HG03432 (cell line): Measurements from ENCODE around the gene HIC2.
A peak's percentile ranks its signal among the peaks of the same experiment; 100 is the strongest.
"Not testable (repeated sequence)": the region's sequence is repeated elsewhere in the genome, so short reads cannot be mapped to it uniquely, and the experiment has no call there.

ENCODE experiments used
- ATAC-seq: cut with Tn5 transposase; IDR thresholded peaks from one replicate; pipeline ENCODE4 v1.9.1; 2021; ENCODE audit warnings: mild to moderate bottlenecking, moderate library complexity; ENCODE audit not compliant: unreplicated experiment

The HIC2 gene

GRCh38 chr22:21449531-21450319 is 32.6 kb downstream of the HIC2 start:
- ATAC-seq = no peak

DNA sequence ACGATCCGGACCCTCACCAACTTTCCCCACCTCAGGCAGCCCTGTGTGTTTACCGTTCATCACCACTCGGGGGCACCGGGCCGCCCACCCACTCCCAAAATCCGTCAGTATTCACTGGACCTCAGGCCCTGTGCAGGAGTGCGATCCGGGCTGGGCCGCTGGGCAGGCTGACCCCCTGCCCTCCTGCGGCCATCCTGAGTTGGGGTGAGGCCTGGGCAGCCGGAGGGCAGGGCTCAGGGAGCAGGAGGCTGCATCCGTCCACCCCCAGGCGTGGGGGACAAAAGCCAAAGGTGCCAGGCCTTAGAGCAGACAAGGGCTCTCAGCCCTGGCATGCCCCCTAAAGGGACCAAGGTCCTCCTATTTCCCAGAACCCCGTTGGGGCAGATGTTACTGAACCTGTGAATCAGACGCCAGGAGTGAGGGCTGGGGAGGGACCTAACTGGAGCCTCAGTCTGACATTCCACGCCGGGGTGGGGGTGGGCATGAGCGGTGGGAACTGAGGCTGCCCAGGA is 33.2 kb downstream of the HIC2 start:
- ATAC-seq = no peak

DNA sequence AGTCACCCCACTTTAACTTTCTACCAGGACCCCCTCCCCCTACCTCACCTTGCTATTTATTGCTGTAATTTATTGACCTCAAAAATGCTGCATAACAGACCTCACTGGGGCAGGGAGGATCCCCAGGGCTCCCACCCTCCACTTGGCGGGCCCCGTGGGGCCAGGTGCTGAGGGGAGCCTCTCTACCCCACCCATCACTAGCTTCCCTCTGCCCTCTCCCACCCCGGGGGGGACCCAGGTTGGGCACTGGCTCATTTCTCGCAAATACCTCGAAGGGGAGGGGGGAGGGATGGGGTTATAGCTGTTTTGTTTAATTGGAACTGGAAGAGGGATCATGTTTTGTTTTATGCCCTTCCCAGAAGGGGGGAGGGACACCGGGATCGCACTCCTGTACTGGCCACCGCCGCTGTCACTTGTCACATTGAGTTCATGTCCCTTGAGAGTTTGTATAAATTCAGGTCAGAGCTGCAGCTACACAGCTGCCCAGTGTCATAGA is 33.7 kb downstream of the HIC2 start:
- no peak for ATAC-seq

DNA sequence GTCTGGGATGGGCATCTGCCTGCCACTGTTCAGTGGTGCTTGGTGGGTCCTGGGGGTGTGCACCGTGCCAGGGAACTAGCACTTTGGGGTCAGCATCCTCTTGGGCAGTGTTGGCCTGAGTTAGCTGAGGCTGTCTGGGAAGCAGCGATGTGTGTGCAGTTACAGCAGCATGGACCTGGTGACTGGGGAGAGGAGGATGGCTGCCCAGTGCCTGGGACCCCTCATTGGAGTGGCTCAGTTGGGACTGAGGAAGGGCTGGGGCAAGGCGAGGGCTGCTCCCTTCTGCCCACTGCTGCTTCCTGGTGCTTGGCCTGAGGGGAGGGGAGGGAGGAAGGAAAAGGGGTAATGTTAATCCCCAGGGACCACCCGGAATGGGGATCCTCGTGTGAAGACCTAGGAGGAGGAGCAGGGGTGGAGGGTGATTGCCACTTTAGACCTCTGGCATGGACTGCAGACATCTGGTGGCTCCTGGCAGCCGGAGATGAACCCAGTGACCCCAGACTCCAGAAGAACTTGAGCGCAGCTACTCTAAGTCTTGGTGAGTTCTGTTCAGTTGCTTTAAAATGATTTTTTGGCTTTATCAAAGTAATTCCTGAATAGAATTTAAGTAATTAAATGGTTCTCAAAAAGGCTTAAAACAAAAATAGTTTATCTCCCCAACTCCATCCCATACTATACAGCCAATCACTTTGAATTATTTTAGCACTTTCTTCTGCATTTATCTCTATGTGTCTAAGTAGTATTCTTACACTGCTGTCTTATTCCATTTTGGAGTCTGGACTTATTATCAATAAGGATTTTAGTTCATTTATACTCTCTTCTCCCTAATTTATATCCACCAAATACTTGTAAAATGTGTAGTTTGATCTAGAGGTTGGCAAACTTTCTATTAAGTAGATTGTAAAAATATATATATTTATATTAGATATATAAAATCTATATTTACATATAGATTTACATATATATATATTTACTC is 34.7 kb downstream of the HIC2 start:
- ATAC-seq = no peak

- ATAC-seq = not testable (repeated sequence)
Observed at GRCh38 chr22:21452666-21453065, 35.5 kb downstream of the HIC2 start.

- not testable (repeated sequence) for ATAC-seq
Observed at GRCh38 chr22:21454998-21455333, 37.8 kb downstream of the HIC2 start.

- ATAC-seq = no peak
Observed at GRCh38 chr22:21455334-21456089, 38.3 kb downstream of the HIC2 start.

- no peak for ATAC-seq
Observed at GRCh38 chr22:21457023-21457787, 40.0 kb downstream of the HIC2 start.

DNA sequence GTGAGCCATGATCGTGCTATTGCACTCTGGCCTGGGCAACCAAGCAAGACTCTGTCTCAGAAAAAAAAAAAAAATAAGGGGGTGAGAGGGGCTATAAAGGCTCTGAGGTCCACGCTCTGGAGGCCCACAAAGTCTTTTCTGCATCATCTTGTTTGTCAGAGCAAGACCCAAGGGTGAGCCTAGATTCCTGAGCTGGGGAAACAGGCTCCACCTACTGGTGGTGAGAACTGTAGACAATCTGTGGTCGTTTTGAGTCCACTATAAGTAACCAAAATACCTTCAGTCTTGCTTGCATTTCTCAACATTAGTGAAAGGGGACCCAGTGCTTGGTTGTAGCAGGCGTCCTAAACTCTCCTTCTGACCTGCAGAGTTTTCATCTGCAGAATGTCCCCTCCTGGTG is 45.5 kb downstream of the HIC2 start:
- ATAC-seq = not testable (repeated sequence)

DNA sequence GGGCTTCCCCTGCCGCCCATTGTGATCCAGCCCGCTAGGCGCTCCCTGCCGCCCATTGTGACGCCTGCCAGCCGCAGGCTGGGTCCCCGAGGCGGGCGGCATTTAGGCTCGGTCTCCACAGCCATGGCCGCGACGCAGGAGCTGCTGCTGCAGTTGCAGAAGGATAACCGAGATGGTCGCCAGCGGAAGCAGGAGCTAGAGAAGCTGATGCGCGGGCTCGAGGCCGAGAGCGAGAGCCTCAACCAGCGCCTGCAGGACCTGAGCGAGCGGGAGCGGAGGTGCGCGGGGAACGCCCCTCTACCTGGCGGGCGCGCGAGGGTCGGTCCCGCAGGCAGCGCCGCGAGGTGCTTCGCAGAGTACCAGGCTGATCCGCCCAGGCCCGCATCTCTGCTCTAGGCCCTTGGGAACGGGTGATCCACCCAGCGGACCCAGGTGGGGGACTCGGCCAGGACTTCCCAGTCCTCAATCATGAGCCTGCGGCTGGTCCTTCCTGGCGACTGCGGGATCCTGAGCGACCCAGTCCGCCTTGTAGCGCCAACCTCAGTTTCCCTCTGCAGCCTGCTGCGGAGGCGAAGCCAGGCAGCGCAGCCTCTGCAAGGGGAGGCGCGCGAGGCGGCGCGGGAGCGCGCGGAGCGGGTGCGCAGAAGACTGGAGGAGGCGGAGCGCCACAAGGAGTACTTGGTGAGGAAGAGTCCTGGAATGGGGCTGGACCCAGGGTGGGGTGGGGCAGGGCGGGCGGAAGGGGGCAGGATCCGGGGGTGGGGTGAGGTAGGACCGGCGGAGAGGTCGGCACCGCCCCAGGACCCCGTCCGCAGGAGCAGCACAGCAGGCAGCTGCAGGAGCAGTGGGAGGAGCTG is 50.4 kb downstream of the HIC2 start, which contains the start of gene TMEM191C:
Gene TMEM191C, plus strand, starts transcription at position 51 of the 857 bp plus-strand sequence. Its CDS starts 73 bp downstream, at position 124.
- ATAC-seq = peak; percentile 27

DNA sequence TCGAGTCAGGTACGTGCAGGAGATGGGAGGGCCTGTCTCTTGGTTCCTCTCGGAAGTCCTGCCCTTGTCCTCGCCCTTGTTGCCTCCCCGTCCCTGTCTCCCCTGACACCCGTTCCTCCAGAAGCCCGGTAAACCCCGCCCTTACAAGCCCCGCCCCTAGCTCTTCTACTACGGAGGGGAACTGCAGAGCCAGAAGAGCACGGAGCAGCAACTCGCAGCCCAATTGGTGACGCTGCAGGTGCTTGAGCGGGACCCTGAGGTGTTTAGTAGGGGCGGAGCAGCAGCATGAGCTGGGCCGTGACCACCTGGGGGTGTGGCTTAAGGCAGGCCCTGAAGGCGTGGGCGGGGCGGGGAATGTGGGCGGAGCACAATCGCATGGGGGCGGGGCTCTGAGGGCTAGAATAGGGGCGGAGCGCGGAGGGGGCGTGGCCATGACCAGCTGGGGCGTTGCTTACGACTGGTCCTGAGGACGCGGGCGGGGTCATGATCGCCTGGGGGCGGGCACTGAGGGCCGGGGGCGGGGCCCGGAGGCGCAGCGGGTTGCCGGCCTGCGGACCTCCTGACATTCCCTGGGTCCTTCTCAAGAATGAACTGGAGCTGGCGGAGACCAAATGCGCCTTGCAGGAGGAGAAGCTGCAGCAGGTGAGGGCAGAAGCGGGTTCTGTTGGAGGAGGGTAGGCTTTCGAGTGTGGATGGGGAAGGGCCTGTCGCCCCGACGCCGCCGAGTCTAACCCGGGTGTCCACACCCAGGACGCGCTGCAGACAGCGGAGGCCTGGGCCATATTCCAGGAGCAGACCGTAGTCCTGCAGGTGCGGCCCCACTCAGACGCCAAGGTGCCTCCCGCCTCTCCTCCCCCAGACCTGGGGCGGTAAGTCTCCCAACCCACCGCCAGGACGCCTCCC is 51.3 kb downstream of the HIC2 start:
- peak; percentile 82 for ATAC-seq

- not testable (repeated sequence) for ATAC-seq
Observed at GRCh38 chr22:21469097-21469994, 52.2 kb downstream of the HIC2 start.

DNA sequence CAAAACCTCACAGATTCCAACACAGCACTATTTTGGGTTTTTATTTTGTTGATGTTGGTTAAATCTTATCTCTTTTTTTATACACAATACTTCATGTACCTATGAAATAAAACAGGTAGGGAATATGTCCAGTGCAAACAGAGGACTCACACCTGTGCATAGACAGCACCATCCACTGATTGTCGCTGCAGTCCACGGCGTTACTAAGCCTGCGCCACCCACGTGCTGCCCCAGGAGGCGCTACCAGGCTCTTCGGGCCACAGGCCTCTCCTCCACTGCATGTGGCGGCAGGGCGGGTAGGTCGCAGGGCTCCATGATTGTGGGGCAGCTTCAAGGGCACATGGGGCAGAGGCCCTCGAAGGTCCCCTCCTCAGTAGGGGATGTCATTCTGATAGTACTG is 55.8 kb downstream of the HIC2 start:
- ATAC-seq = not testable (repeated sequence)

GRCh38 chr22:21473664-21474063 is 56.5 kb downstream of the HIC2 start:
- not testable (repeated sequence) for ATAC-seq

DNA sequence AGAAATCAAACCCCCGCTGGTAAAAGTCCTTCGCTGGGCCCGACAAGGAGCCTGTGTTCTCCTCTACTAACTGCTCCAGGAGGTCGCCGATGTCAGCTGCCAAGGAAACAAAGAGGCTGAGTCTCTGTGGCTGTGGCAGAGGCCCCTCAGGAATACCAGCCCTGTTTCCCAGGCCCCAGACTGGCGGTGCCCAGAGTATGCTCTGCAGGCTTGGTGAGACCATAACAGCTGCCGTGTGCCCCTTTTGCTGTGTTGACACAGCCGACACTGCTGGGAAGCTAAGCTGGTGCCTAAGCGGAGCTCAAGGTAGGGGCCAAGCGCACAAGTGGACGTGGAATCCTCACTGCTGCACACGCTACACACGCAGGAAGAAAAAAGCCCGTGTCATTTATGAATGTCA is 66.9 kb downstream of the HIC2 start:
- ATAC-seq = not testable (repeated sequence)

- ATAC-seq = not testable (repeated sequence)
Observed at GRCh38 chr22:21487723-21488122, 70.6 kb downstream of the HIC2 start.
